H1 (cell line): Measurements from ENCODE around the gene RBM17. TPM values are rescaled to one million over a fixed set of nuclear protein-coding genes. Genes with fewer than 3 reads are reported as not detected.

Source experiments
- CTCF ChIA-PET: fragments of 300-600 bp; sonication (Branson Sonifier 250); formaldehyde crosslinking; loops from one replicate; lab custom pipeline; 2021; ENCODE audit not compliant: partially characterized antibody; lab: Charles Lee
- POLR2A ChIA-PET: fragments of 300-600 bp; sonication (Branson Sonifier 250); formaldehyde crosslinking; loops from one replicate; lab custom pipeline; 2021; ENCODE audit warnings: inconsistent platforms; ENCODE audit not compliant: partially characterized antibody; lab: Charles Lee
- DNase-seq, 2 experiments: peaks; one replicate each; pipeline versions ENCODE4 v3.0.0 to v3.0.0-alpha.2; 2010 to 2022; ENCODE audit warnings: low spot score in 2 of 2, low read depth in 1 of 2, mixed read lengths in 1 of 2
- FAIRE-seq: peaks from 2 replicates; lab custom pipeline; 2011; peaks lifted over from hg19 to GRCh38; lab: Jason Lieb, UNC
- H2AFZ ChIP-seq: 2 replicates; pipeline ENCODE4 v1.8.1; 2012; ENCODE audit warnings: low read length, inconsistent platforms
- H2AK5ac ChIP-seq: 2 replicates; pipeline ENCODE4 v1.6.1; 2013; ENCODE audit warnings: low read depth, low read length
- H2BK120ac ChIP-seq: replicated peaks from 2 replicates; pipeline ENCODE3; 2013; ENCODE audit warnings: low read depth, low read length, inconsistent platforms
- H2BK12ac ChIP-seq: 2 replicates; pipeline ENCODE4 v1.6.1; 2013; ENCODE audit warnings: low read depth, low read length
- H2BK15ac ChIP-seq: 2 replicates; pipeline ENCODE4 v1.6.1; 2013; ENCODE audit warnings: low read length
- H2BK20ac ChIP-seq: 2 replicates; pipeline ENCODE4 v1.6.1; 2013; ENCODE audit warnings: low read length
- H2BK5ac ChIP-seq: 2 replicates; pipeline ENCODE4 v1.6.1; 2013; ENCODE audit warnings: low read depth, low read length
- H3K14ac ChIP-seq: 2 replicates; pipeline ENCODE4 v1.6.1; 2013; ENCODE audit warnings: inconsistent platforms; ENCODE audit not compliant: insufficient read length
- H3K18ac ChIP-seq: 2 replicates; pipeline ENCODE4 v1.6.1; 2013; ENCODE audit warnings: low read length; ENCODE audit errors: extremely low read depth
- H3K23ac ChIP-seq: 2 replicates; pipeline ENCODE4 v1.6.1; 2013; ENCODE audit warnings: inconsistent platforms; ENCODE audit not compliant: insufficient read length
- H3K23me2 ChIP-seq: 2 replicates; pipeline ENCODE4 v1.6.1; 2013; ENCODE audit warnings: low read depth, low read length
- H3K27ac ChIP-seq: 2 replicates; pipeline ENCODE4 v1.6.1; 2011; ENCODE audit warnings: low read depth, low read length, inconsistent platforms
- H3K27me3 ChIP-seq, 4 experiments: replicated peaks in 1 of 4; 1 replicate in 1 of 4; 2 replicates in 3 of 4; pipeline versions ENCODE4 v1.6.1 to v1.8.1; 2011 to 2013; ENCODE audit warnings: low read length in 3 of 4, mild to moderate bottlenecking in 3 of 4, inconsistent platforms in 2 of 4, mixed read lengths in 2 of 4, moderate library complexity in 1 of 4; ENCODE audit not compliant: control insufficient read depth in 3 of 4, insufficient read depth in 3 of 4; ENCODE audit errors: extremely low read depth in 1 of 4
- H3K36me3 ChIP-seq, 4 experiments: 2 replicates each; pipeline versions ENCODE4 v1.6.1 to v1.8.1; 2011 to 2013; ENCODE audit warnings: mild to moderate bottlenecking in 4 of 4, low read length in 3 of 4, moderate library complexity in 2 of 4, control low read depth in 1 of 4, inconsistent platforms in 1 of 4; ENCODE audit not compliant: insufficient read depth in 4 of 4, control insufficient read depth in 2 of 4
- H3K4ac ChIP-seq: replicated peaks from 2 replicates; pipeline ENCODE3; 2013; ENCODE audit warnings: low read length, low read depth, mixed read lengths, inconsistent platforms; ENCODE audit not compliant: insufficient read length
- H3K4me1 ChIP-seq, 4 experiments: replicated peaks in 1 of 4; 1 replicate in 1 of 4; 2 replicates in 3 of 4; pipeline versions ENCODE4 v1.6.1 to v1.8.1; 2011 to 2013; ENCODE audit warnings: low read length in 3 of 4, inconsistent platforms in 2 of 4, mixed read lengths in 1 of 4; ENCODE audit not compliant: insufficient read depth in 4 of 4, control insufficient read depth in 3 of 4
- H3K4me2 ChIP-seq, 2 experiments: 2 replicates each; pipeline versions ENCODE4 v1.6.1 to v1.8.1; 2011 to 2013; ENCODE audit warnings: low read depth in 2 of 2, low read length in 2 of 2, control low read depth in 1 of 2, inconsistent platforms in 1 of 2, mild to moderate bottlenecking in 1 of 2; ENCODE audit not compliant: insufficient read depth in 1 of 2
- H3K4me3 ChIP-seq, 4 experiments: fragments of 200-600, 300-600 bp in 1 of 4; sonication (generic), shearing (Covaris generic), sonication (Bioruptor Twin) in 1 of 4; 2 replicates each; pipeline versions ENCODE4 v1.5.1 to v1.8.1; 2011 to 2016; ENCODE audit warnings: low read length in 4 of 4, low read depth in 3 of 4, control low read depth in 2 of 4, inconsistent platforms in 2 of 4, mild to moderate bottlenecking in 2 of 4, mixed read lengths in 1 of 4, moderate library complexity in 1 of 4; ENCODE audit not compliant: insufficient read depth in 2 of 4; ENCODE audit errors: extremely low read depth in 1 of 4
- H3K56ac ChIP-seq: replicated peaks from 2 replicates; pipeline ENCODE3; 2013; ENCODE audit warnings: low read depth, mild to moderate bottlenecking, mixed read lengths, low read length, inconsistent platforms; ENCODE audit not compliant: insufficient read length
- H3K79me1 ChIP-seq: 2 replicates; pipeline ENCODE4 v1.6.1; 2013; ENCODE audit warnings: low read depth, low read length, control low read depth
- H3K79me2 ChIP-seq, 2 experiments: 2 replicates each; pipeline versions ENCODE4 v1.6.1 to v1.8.1; 2012 to 2013; ENCODE audit warnings: low read length in 2 of 2, mild to moderate bottlenecking in 2 of 2, inconsistent platforms in 1 of 2; ENCODE audit not compliant: insufficient read depth in 2 of 2, control insufficient read depth in 1 of 2
- H3K9ac ChIP-seq, 4 experiments: replicated peaks in 1 of 4; 1 replicate in 1 of 4; 2 replicates in 3 of 4; pipeline versions ENCODE4 v1.6.1 to v1.8.1; 2011 to 2013; ENCODE audit warnings: low read depth in 3 of 4, low read length in 3 of 4, control low read depth in 2 of 4, mild to moderate bottlenecking in 2 of 4, moderate library complexity in 2 of 4, inconsistent platforms in 1 of 4; ENCODE audit errors: extremely low read depth in 1 of 4
- H3K9me3 ChIP-seq, 2 experiments: 2 replicates each; pipeline versions ENCODE4 v1.6.1 to v1.8.1; 2012 to 2013; ENCODE audit warnings: mild to moderate bottlenecking in 2 of 2, moderate library complexity in 2 of 2, control low read depth in 1 of 2, inconsistent platforms in 1 of 2, low read depth in 1 of 2, low read length in 1 of 2, mixed read lengths in 1 of 2; ENCODE audit not compliant: insufficient read depth in 2 of 2
- H4K20me1 ChIP-seq, 2 experiments: replicated peaks in 1 of 2; 2 replicates each; pipeline versions ENCODE3 to v1.8.1; 2011 to 2013; ENCODE audit warnings: inconsistent platforms in 2 of 2, low read length in 2 of 2, mild to moderate bottlenecking in 1 of 2; ENCODE audit not compliant: insufficient read depth in 2 of 2, control insufficient read depth in 1 of 2
- H4K5ac ChIP-seq: 2 replicates; pipeline ENCODE4 v1.6.1; 2013; ENCODE audit warnings: low read length, low read depth, mixed read lengths, inconsistent platforms; ENCODE audit not compliant: insufficient read length
- H4K8ac ChIP-seq: 2 replicates; pipeline ENCODE4 v1.8.0; 2013; ENCODE audit warnings: mild to moderate bottlenecking, moderate library complexity, low read length, inconsistent platforms; ENCODE audit not compliant: insufficient read depth; ENCODE audit errors: extremely low read depth
- H4K91ac ChIP-seq: replicated peaks from 2 replicates; pipeline ENCODE3; 2013; ENCODE audit warnings: low read length, mixed read lengths, inconsistent platforms; ENCODE audit not compliant: insufficient read length
- CTBP2 ChIP-seq: IDR thresholded peaks from 2 replicates; pipeline ENCODE4 v1.7.0; 2011; ENCODE audit warnings: borderline replicate concordance, mild to moderate bottlenecking, moderate library complexity, mixed read lengths, low read length; ENCODE audit not compliant: insufficient read depth, insufficient read length
- EGR1 ChIP-seq: IDR thresholded peaks from 2 replicates; pipeline ENCODE4 v1.6.1; 2011; ENCODE audit warnings: low read depth, low read length, borderline replicate concordance
- WGBS, 2 experiments: shearing (Covaris generic) in 1 of 2; methylation state at CpG; one replicate each; pipeline versions ENCODE4 v1.1.6 to v1.1.7; 2013 to 2015; ENCODE audit warnings: low lambda C conversion rate in 2 of 2, mixed read lengths in 2 of 2, inconsistent platforms in 1 of 2, low coverage in 1 of 2, missing lambda C conversion rate in 1 of 2; ENCODE audit not compliant: insufficient replicate concordance in 2 of 2, insufficient coverage in 1 of 2, insufficient read length in 1 of 2; ENCODE audit errors: extremely low coverage in 1 of 2, missing lambda C conversion rate in 1 of 2; 5-methylcytosine and 5-hydroxymethylcytosine counted together
- polyA plus RNA-seq, 7 experiments: library from polyadenylated mRNA; depleted of rRNA in 3 of 7; stranded (reverse) in 5 of 7; unstranded in 2 of 7; fragments of >200 nt in 5 of 7; fragments of 200-250 nt in 2 of 7; gene quantifications; 1 replicate in 5 of 7; 2 replicates in 1 of 7; 4 replicates in 1 of 7; pipeline versions ENCODE4 v1.2.1 to v1.2.3, GENCODE V29; 2011 to 2013; ENCODE audit warnings: missing spikeins in 2 of 7, mixed read lengths in 2 of 7
- total RNA-seq: library from RNA; stranded (reverse); fragmentation: NEBNext Ultra II Directional; extraction: Animal tissue kit (Norgen Biotek cat#: 25700); gene quantifications from 2 replicates; pipeline ENCODE4 v1.2.1, GENCODE V29; 2021

The RBM17 gene
- total and polyA plus RNA-seq, 2 of the 8 experiments (the other 6 are each of a cell fraction or from before 2014, with no cell fraction given), result 15.7 to 128 TPM

GRCh38 chr10:6052247-6053221 is 36.3 kb upstream of the RBM17 start:
- no peak overlapping the region for H4K8ac ChIP-seq
- H3K18ac ChIP-seq, result no peak overlapping the region
- H3K4ac ChIP-seq, result no peak overlapping the region
- no peak overlapping the region for H3K9ac ChIP-seq
- no peak overlapping the region for H3K4me3 ChIP-seq
- no peaks in the 10 kb centered on the region for H3K9me3 ChIP-seq
- H3K4me2 ChIP-seq, result no peak overlapping the region
- H2BK15ac ChIP-seq, result no peak overlapping the region
- no peak for FAIRE-seq
- H2BK5ac ChIP-seq, result no peak overlapping the region
- peak in 1 of 2 experiments; percentile 34 for DNase-seq
- H2BK120ac ChIP-seq, result no peak overlapping the region
- H3K4me1 ChIP-seq, result peaks cover 0 to 2% (median 0%) of the 10 kb centered on the region in 4 experiments; a peak in 1 of 7 replicates
- no peaks in the 10 kb centered on the region for H3K79me1 ChIP-seq
- H3K23me2 ChIP-seq, result no peaks in the 10 kb centered on the region
- H4K91ac ChIP-seq, result no peak overlapping the region
- H3K27me3 ChIP-seq, result no peaks in the 10 kb centered on the region
- no peak overlapping the region for H3K27ac ChIP-seq
- H2AK5ac ChIP-seq, result no peak overlapping the region
- no peak overlapping the region for H3K56ac ChIP-seq
- H2BK12ac ChIP-seq, result no peak overlapping the region; the same call in 1 of the 2 replicates
- H4K20me1 ChIP-seq, result no peaks in the 10 kb centered on the region
- H2BK20ac ChIP-seq, result no peak overlapping the region
- no peak overlapping the region for H3K14ac ChIP-seq
- no peaks in the 10 kb centered on the region for H3K79me2 ChIP-seq
- H2AFZ ChIP-seq, result no peak overlapping the region
- ChIA-PET CTCF (interaction anchor here (1.1 to 1.3 kb wide), 2 partner anchors 9 to 14 kb away, joined by 3 read pairs; no protein-coding TSS in a partner anchor), POLR2A (no interaction called here)
- WGBS, 2 experiments, result 84% methylated on average over 17 of the region's 17 CpGs; no CpG with 5 or more reads in 1 of the 2 experiments
- H3K36me3 ChIP-seq, result no peaks in the 10 kb centered on the region
- H4K5ac ChIP-seq, result no peak overlapping the region
- no peak overlapping the region for H3K23ac ChIP-seq
- no peak for TF ChIP-seq EGR1
- no peak for TF ChIP-seq CTBP2
